Upper lobe of left lung (tissue), 6 donors: ENCODE data around the gene ZNF493. TPM values are rescaled to one million over a fixed set of nuclear protein-coding genes. Genes with fewer than 3 reads are reported as not detected.

ENCODE experiments used
- ATAC-seq, 2 donors: fragments of 200-7000 bp; cut with Tn5 transposase; one replicate each; pipeline ENCODE4 v1.9.1; 2022; ENCODE audit warnings: mild to moderate bottlenecking in 2 of 2, moderate library complexity in 2 of 2; ENCODE audit not compliant: low FRiP score in 2 of 2
- DNase-seq, 2 donors: peaks; one replicate each; pipeline ENCODE4 v3.0.0-alpha.2; 2019 to 2020
- H3K27ac ChIP-seq, 4 donors: fragments of 200-600 bp; sonication (generic); one replicate each; pipeline ENCODE4 v1.5.1; 2016 to 2019
- H3K27me3 ChIP-seq, 4 donors: fragments of 200-600 bp; sonication (generic); one replicate each; pipeline ENCODE4 v1.5.1; 2017 to 2019
- H3K36me3 ChIP-seq, 4 donors: fragments of 200-600 bp; sonication (generic); one replicate each; pipeline ENCODE4 v1.5.1; 2016 to 2019
- H3K4me1 ChIP-seq, 4 donors: fragments of 200-600 bp; sonication (generic); one replicate each; pipeline ENCODE4 v1.5.1; 2018 to 2019
- H3K4me3 ChIP-seq, 4 donors: fragments of 200-600 bp; sonication (generic); one replicate each; pipeline ENCODE4 v1.5.1; 2017 to 2019; ENCODE audit warnings: mild to moderate bottlenecking in 2 of 4, moderate library complexity in 1 of 4
- H3K9me3 ChIP-seq, 4 donors: fragments of 200-600 bp; sonication (generic); one replicate each; pipeline ENCODE4 v1.5.1; 2018 to 2019
- CTCF ChIP-seq, 6 experiments: fragments of 450-650 bp in 4 of 6; fragments of 200-600 bp in 2 of 6; sonication (generic) in 2 of 6; IDR thresholded peaks; one replicate each; pipeline ENCODE4 v1.5.1; 2016 to 2019; ENCODE audit warnings: antibody characterized with exemption in 6 of 6
- EP300 ChIP-seq, 4 donors: sonication (generic); formaldehyde crosslinking; IDR thresholded peaks; one replicate each; pipeline ENCODE4 v1.5.1; 2017; ENCODE audit warnings: antibody characterized with exemption in 4 of 4, control low read depth in 2 of 4
- POLR2A ChIP-seq, 4 donors: fragments of 450-650 bp; IDR thresholded peaks; one replicate each; pipeline ENCODE4 v1.5.1; 2016 to 2017; ENCODE audit warnings: antibody characterized with exemption in 4 of 4, mild to moderate bottlenecking in 2 of 4
- POLR2AphosphoS5 ChIP-seq, 2 donors: sonication (generic); formaldehyde crosslinking; IDR thresholded peaks; one replicate each; pipeline ENCODE4 v1.5.1; 2017; ENCODE audit warnings: antibody characterized with exemption in 2 of 2
- WGBS, 2 donors: methylation state at CpG; one replicate each; pipeline ENCODE4 v1.1.5; 2017 to 2018; 5-methylcytosine and 5-hydroxymethylcytosine counted together
- total RNA-seq, 6 donors: library from RNA; depleted of rRNA in 4 of 6; stranded (reverse); fragments of >200 nt in 4 of 6; gene quantifications; one replicate each; pipeline versions ENCODE4 v1.1.0 to v1.2.1, GENCODE V29; 2016 to 2021
- donor health status: DM: no; HTN: no; CAD: no; lungs with moderate emphysema.
- donor health status: DM: no; HTN: yes; CAD: no; lungs with severe emphysema.

The ZNF493 gene
- total RNA-seq, 6 donors from 2014 or later, result 19.0 to 86.3 (median 29.7) TPM

- H3K9me3 ChIP-seq, result peaks cover 0 to 31% (median 4%) of the 10 kb centered on the region in 4 donors
Measured at GRCh38 chr19:21410166-21410565, 13.2 kb downstream of the ZNF493 start.

GRCh38 chr19:21422244-21422643 is 25.3 kb downstream of the ZNF493 start:
- H3K4me3 ChIP-seq, result no peak overlapping the region
- ATAC-seq, result no peak
- no peaks in the 10 kb centered on the region for H3K4me1 ChIP-seq
- H3K9me3 ChIP-seq, result peaks cover 52 to 82% (median 78%) of the 10 kb centered on the region in 4 donors
- H3K27ac ChIP-seq, result no peak overlapping the region
- H3K36me3 ChIP-seq, result peaks cover 0 to 15% (median 2%) of the 10 kb centered on the region in 4 donors
- no peaks in the 10 kb centered on the region for H3K27me3 ChIP-seq
- no peak for DNase-seq
- no peak for TF ChIP-seq POLR2A (IDR thresholded peaks at IDR 0.05)
- no peak for TF ChIP-seq EP300 (IDR thresholded peaks at IDR 0.05)
- TF ChIP-seq CTCF (IDR thresholded peaks at IDR 0.05), result no peak
- TF ChIP-seq POLR2AphosphoS5 (IDR thresholded peaks at IDR 0.05), result no peak

More at GRCh38 chr19:21410166-21410565, 13.2 kb downstream of the ZNF493 start:
- Histone ChIP-seq H3K4me3 (no peak overlapping the region), H3K36me3 (peaks cover 16 to 85% (median 52%) of the 10 kb centered on the region in 4 donors), H3K27me3 (no peaks in the 10 kb centered on the region), H3K4me1 (no peaks in the 10 kb centered on the region), H3K27ac (no peak overlapping the region)
- DNase-seq, result no peak
- 94 to 100% methylated on average over 1 of the region's 1 CpG for WGBS, 2 donors
- no peak for TF ChIP-seq EP300 (IDR thresholded peaks at IDR 0.05)
- TF ChIP-seq POLR2A (IDR thresholded peaks at IDR 0.05), result no peak
- no peak for TF ChIP-seq CTCF (IDR thresholded peaks at IDR 0.05)
- TF ChIP-seq POLR2AphosphoS5 (IDR thresholded peaks at IDR 0.05), result no peak
- no peak for ATAC-seq

- DNase-seq (no peak), ATAC-seq (no peak)
- H3K27ac ChIP-seq, result no peak overlapping the region
- no peaks in the 10 kb centered on the region for H3K27me3 ChIP-seq
- H3K4me3 ChIP-seq, result no peak overlapping the region
- WGBS, 2 donors, result 93 to 97% methylated on average over 1 of the region's 1 CpG
- H3K4me1 ChIP-seq, result no peaks in the 10 kb centered on the region
- H3K9me3 ChIP-seq, result peaks cover 63 to 92% (median 87%) of the 10 kb centered on the region in 4 donors
- H3K36me3 ChIP-seq, result peaks cover 0 to 11% (median 2%) of the 10 kb centered on the region in 4 donors
- TF ChIP-seq POLR2A (IDR thresholded peaks at IDR 0.05) (no peak), POLR2AphosphoS5 (IDR thresholded peaks at IDR 0.05) (no peak), EP300 (IDR thresholded peaks at IDR 0.05) (no peak), CTCF (IDR thresholded peaks at IDR 0.05) (no peak)
Measured at GRCh38 chr19:21423057-21424041, 26.4 kb downstream of the ZNF493 start.

GRCh38 chr19:21430675-21431074 is 33.7 kb downstream of the ZNF493 start:
- Histone ChIP-seq H3K27ac (no peak overlapping the region), H3K27me3 (no peaks in the 10 kb centered on the region), H3K4me3 (no peak overlapping the region), H3K4me1 (no peaks in the 10 kb centered on the region), H3K9me3 (peaks cover 26 to 67% (median 51%) of the 10 kb centered on the region in 4 donors), H3K36me3 (no peaks in the 10 kb centered on the region)
- ATAC-seq (no peak), DNase-seq (no peak)
- 67 to 73% methylated on average over 5 of the region's 5 CpGs for WGBS, 2 donors
- TF ChIP-seq POLR2AphosphoS5 (IDR thresholded peaks at IDR 0.05) (no peak), POLR2A (IDR thresholded peaks at IDR 0.05) (no peak), EP300 (IDR thresholded peaks at IDR 0.05) (no peak), CTCF (IDR thresholded peaks at IDR 0.05) (no peak)
